Stomach (tissue), 4 donors: Measurements from ENCODE around the gene TP53RK.

ENCODE experiments used
- POLR2AphosphoS5 ChIP-seq, 3 donors: sonication (generic); formaldehyde crosslinking; IDR thresholded peaks; one replicate each; pipeline ENCODE4 v1.6.1; 2016; ENCODE audit warnings: antibody characterized with exemption in 3 of 3
- TF ChIP-seq, protein P1 (sequence below), 7 experiments: fragments of 450-650 bp in 4 of 7; fragments of 200-600 bp in 3 of 7; sonication (generic) in 3 of 7; IDR thresholded peaks; one replicate each; pipeline ENCODE4 v1.5.1; 2016 to 2019; ENCODE audit warnings: antibody characterized with exemption in 7 of 7, control low read depth in 2 of 7, mild to moderate bottlenecking in 1 of 7

GRCh38 chr20:46731770-46732169, 42.5 kb upstream of the TP53RK start:
- TF ChIP-seq, protein P1, sequence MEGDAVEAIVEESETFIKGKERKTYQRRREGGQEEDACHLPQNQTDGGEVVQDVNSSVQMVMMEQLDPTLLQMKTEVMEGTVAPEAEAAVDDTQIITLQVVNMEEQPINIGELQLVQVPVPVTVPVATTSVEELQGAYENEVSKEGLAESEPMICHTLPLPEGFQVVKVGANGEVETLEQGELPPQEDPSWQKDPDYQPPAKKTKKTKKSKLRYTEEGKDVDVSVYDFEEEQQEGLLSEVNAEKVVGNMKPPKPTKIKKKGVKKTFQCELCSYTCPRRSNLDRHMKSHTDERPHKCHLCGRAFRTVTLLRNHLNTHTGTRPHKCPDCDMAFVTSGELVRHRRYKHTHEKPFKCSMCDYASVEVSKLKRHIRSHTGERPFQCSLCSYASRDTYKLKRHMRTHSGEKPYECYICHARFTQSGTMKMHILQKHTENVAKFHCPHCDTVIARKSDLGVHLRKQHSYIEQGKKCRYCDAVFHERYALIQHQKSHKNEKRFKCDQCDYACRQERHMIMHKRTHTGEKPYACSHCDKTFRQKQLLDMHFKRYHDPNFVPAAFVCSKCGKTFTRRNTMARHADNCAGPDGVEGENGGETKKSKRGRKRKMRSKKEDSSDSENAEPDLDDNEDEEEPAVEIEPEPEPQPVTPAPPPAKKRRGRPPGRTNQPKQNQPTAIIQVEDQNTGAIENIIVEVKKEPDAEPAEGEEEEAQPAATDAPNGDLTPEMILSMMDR (IDR thresholded peaks at IDR 0.05), result no peak
- no peak for TF ChIP-seq POLR2AphosphoS5 (IDR thresholded peaks at IDR 0.05)
